Measurements from ENCODE around the gene MCM5.

- TF ChIP-seq CTCF (conservative IDR thresholded peaks at IDR 0.05; ENCODE audit: low read depth in 2 of 2), result no peak
- no peak for TF ChIP-seq EZH2 (IDR thresholded peaks at IDR 0.05; ENCODE audit: low read depth, unreplicated experiment)
- TF ChIP-seq EZH2phosphoT487 (IDR thresholded peaks at IDR 0.05; ENCODE audit: unreplicated experiment), result no peak
- no peak for TF ChIP-seq REST (IDR thresholded peaks at IDR 0.05; ENCODE audit: unreplicated experiment)
- TF ChIP-seq POLR2AphosphoS5 (IDR thresholded peaks at IDR 0.05; ENCODE audit: low read depth), result no peak
- TF ChIP-seq STAT1 (IDR thresholded peaks at IDR 0.05; ENCODE audit: unreplicated experiment), result no peak
- TF ChIP-seq ZNF331 (CRISPR knock-in tag; IDR thresholded peaks at IDR 0.05; ENCODE audit: low read depth), result no peak
- TF ChIP-seq JUNB (IDR thresholded peaks at IDR 0.05; ENCODE audit: unreplicated experiment), result no peak
- no peak for TF ChIP-seq ETS1 (IDR thresholded peaks at IDR 0.05)
- TF ChIP-seq CREB1 (CRISPR knock-in tag; IDR thresholded peaks at IDR 0.05; ENCODE audit: low read depth), result no peak
- no peak for TF ChIP-seq ZNF462 (CRISPR knock-in tag; IDR thresholded peaks at IDR 0.05)
These were observed 52.4 kb downstream of the MCM5 start for GRCh38 chr22:35452351-35452781.

Data from GM23338 (cell line).